HG03039 (cell line): ENCODE results near the gene ATP2B2.

Source experiments
- ATAC-seq: cut with Tn5 transposase; IDR thresholded peaks from one replicate; pipeline ENCODE4 v1.9.1; 2021; ENCODE audit warnings: mild to moderate bottlenecking, moderate library complexity; ENCODE audit not compliant: unreplicated experiment

Gene ATP2B2

GRCh38 chr3:10455545-10455914, 49.9 kb downstream of the ATP2B2 start:
- no peak for ATAC-seq

GRCh38 chr3:10454907-10455544, 50.4 kb downstream of the ATP2B2 start:
- ATAC-seq = no peak

GRCh38 chr3:10453431-10454163, 51.8 kb downstream of the ATP2B2 start:
- ATAC-seq = no peak

DNA sequence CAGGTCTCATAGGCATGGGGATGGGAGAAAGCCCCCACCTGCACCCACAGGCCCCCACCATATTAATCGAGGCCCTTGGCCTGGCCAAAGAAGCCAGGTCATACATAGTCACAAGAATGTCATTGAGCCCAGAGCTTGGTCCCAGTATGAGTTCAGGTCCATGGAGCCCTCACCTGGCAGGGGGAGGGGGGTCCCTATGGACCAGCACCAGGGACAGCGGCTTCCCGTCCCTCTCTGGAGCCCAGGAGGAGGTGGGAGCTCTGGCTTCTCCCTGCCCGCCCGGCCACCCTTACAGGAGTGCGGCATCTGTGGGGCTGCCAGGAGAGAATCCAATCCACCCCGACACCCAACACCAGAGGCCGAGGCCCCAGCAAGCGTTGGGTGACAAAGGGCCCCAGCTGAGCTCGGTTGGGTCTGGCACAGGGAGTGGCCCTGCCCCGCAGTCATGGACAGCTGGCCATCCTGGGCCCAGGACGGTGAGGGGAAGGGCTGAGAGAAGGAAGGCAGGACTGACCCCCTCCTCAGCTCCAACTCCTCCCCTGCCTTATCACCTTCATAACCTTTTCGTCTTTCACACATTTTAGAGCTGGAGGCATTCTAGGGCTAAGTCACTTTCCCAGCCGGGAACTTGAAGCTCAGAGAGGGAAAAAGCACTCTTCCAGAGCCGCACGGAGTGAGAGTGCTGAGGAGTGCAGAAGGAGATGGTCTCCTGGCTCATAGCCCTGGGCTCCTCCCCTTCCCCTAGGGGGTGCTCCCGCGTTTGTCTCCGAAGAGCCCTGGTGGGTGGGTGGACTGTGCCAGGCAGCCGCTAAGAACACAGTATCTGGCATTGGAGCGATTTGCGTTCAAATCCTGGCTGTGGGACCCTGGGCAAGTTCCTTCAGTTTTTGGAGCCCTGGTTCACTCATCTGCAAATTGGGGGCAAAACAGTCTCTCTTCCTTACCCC, 54.6 kb downstream of the ATP2B2 start:
- no peak for ATAC-seq

- ATAC-seq = no peak
Measured at GRCh38 chr3:10449436-10449835, 56.0 kb downstream of the ATP2B2 start.

GRCh38 chr3:10448544-10448943, 56.8 kb downstream of the ATP2B2 start:
- no peak for ATAC-seq

GRCh38 chr3:10447527-10448260, 57.7 kb downstream of the ATP2B2 start:
- no peak for ATAC-seq

DNA sequence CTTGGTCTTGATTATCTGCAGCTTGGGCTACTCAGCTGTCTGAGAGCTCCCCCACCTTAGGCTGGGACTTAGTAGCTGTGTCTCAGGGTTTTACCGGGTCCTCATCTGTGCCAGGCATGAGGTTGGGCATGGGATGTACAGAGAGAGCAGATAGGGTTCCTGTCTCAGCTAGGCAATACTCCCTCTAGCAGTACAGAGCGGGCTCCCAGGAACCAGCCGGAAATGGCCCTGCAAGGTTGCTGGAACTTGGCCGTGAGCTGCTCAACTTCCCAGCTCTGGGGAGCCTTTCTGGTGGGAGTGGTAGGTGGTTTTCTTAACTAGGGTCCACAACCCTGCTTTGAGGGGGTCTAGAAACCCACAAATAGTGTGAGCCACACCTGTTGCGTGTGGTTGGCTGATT, 58.3 kb downstream of the ATP2B2 start:
- no peak for ATAC-seq

- no peak for ATAC-seq
Measured at GRCh38 chr3:10445561-10446175, 59.7 kb downstream of the ATP2B2 start.

- ATAC-seq = no peak
Measured at GRCh38 chr3:10444511-10444910, 60.9 kb downstream of the ATP2B2 start.

- no peak for ATAC-seq
Measured at GRCh38 chr3:10444110-10444429, 61.3 kb downstream of the ATP2B2 start.

GRCh38 chr3:10443272-10444109, 61.9 kb downstream of the ATP2B2 start:
- no peak for ATAC-seq

DNA sequence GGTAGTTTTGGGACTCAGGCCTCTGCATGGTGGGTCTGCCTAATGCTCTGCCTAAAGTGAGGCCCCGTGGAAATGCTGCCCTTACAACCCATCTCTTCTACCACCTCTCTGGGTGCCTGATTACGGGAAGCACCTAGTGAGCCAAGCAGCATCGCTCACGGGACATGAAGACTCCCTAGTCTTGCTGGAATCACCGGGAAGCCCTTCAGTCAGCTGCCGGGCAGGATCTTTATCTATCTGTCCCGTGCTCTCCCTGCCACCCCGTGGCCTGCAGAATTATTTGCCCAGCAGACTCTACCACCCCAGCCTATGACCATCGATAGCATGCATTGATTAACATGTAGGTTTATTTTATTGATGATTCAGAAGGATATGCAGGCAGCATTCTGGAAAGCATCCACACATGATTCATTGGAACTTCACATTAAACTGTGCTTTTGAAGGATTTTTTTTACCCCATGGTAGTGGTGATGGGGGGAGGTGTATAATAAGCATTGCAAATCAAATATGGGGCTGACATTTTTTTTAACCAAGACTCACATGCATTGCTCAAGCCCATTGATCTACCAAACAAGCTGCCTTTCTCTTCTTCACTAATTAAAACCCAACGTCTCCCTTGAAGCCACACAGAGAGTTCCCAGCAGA, 63.1 kb downstream of the ATP2B2 start:
- no peak for ATAC-seq

- ATAC-seq = no peak
Measured at GRCh38 chr3:10440684-10441083, 64.7 kb downstream of the ATP2B2 start.

- ATAC-seq = no peak
Measured at GRCh38 chr3:10438902-10439610, 66.3 kb downstream of the ATP2B2 start.

DNA sequence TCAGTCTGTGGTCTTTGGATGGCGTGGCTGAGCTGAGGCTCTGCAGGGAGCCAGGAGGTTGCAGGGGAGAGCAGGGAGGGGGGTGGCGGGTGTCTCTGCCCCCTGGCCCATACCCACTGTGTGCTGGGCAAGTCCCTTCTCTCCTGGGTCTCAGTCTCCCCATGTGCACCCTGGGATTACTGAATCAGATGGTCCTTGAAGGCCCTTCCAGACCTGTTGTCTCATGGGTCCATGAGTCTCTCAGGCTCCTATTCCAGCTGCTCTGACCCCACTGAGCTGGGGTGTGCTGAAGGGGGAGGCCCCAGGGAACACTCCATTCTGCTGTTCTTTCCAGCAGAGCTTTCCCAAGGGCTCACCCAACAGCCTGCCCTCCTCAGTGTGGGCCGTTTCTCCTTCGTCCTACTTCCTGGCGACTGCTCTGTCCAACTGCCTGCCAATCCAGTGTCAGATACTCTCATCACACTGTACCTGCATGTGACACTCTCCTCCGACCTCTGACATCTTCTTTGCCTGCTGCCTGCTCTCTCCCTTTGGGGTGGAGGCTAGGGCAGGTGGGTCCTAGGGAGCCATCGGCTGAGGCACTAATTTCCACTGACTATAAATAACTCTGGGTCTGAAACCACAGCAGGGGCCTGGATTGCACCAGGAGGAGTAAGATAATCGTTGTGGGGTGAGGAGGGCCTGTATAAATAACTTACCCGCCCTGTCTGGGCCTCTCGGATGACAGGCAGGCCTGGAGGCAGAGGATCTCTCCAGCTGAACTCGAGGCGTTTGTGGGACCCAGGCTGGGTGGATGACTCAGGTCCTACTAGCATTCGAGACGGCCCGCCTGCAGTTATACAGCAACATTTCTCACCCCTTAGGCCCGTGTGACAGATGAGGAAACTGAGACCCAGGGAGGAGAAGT, 67.1 kb downstream of the ATP2B2 start:
- ATAC-seq = no peak

DNA sequence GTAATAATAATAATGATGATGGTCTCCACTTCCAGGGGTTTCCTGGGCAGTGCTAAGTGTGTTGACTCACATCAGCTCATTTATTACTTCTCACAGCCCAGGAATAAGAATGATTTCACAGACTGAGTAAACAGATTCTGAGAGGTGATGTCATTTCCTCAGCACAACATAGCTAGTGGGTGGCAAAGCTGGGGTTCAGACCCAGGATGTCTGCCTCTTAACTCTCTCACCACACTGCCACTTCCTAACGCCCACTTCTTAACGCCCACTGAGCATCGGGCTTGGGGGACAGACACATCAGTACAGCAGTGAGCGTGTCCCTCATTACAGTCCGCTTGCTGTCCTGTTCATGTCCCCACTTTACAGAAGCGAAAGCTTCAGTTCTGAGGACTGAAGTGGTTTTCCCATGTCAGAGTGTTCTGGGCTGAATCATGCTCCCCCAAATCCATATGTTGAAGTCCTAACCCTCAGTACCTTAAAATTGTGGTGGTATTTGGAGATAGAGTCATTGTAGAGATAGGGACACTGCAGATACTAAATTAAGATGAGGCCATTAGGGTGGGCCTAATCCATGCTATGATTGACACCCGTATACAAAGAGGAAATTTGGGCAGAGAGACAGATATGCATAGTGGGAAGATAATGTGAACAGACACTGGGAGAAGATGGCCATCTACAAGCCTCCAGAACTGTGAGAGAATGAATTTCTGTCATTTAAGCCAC, 68.0 kb downstream of the ATP2B2 start:
- ATAC-seq = no peak
